HG03103 (cell line): Measurements from ENCODE around the gene CCDC152.
"Not testable (repeated sequence)": the region's sequence is repeated elsewhere in the genome, so short reads cannot be mapped to it uniquely, and the experiment has no call there.

ENCODE experiments used
- ATAC-seq: cut with Tn5 transposase; IDR thresholded peaks from one replicate; pipeline ENCODE4 v1.9.1; 2021; ENCODE audit warnings: low read depth; ENCODE audit not compliant: unreplicated experiment

CCDC152 gene

DNA sequence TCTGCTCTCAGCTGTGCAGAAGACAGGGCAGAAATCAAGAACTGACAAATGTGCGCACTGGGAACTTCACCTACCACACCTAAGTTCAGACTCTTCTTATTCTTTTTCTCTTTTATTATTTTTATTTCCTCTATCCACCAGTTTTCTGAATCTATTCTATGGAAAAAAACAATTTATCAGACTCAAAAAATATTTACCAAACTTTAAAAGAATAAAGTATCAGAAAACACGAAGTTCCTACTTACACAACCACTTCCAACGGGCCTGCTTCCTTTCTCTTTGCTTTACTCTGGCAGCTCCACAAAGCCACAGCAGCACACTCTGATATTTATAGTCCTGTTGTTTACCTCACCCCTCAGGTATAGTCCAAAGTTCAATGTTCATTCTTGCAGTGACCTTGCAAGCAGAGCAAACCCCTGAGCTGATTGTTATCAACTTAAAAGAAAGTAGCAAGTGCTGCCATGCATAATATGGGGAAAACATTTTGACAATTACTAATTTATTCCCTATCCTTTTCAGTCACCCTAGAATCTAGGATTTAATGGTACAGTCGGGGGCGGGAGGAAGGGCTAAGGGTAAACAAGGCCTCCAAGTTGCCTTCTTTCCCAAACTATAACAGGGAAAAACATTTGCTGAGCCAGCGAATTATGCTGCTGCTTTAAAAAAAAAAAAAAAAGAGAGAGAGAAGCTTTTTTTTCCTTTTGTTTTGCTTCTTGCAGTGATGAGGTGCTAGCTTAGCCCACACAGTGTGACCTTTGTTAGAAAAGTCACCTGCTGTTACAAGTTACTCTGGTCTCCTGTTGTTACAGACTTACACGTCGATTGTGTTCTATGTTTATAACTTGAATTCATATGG lies 55.2 kb downstream of the CCDC152 start, which contains the start of gene SELENOP:
Gene SELENOP, minus strand, starts transcription at position 302 of the 856 bp plus-strand sequence. CDS start 3,539 bp downstream, outside the sequence.
- ATAC-seq = no peak

DNA sequence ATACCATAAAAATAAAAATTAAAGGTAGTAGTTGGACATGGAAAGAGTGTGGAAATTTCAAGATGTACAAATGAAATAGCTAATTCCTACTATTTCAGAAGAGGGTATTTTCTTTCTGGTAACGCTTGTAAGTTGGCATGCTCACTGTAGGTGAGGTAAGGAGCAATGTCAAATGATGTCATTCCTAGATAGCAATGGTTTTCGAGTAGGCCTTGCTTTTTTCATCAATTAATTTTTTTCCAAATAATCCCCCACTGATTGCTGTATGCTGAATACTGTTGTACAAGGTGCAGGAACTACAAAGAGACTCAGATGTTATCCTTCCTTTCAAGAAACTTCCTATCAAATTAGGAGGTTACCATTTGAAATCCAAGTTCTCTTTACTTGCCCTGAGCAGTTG lies 56.0 kb downstream of the CCDC152 start:
- ATAC-seq = no peak

DNA sequence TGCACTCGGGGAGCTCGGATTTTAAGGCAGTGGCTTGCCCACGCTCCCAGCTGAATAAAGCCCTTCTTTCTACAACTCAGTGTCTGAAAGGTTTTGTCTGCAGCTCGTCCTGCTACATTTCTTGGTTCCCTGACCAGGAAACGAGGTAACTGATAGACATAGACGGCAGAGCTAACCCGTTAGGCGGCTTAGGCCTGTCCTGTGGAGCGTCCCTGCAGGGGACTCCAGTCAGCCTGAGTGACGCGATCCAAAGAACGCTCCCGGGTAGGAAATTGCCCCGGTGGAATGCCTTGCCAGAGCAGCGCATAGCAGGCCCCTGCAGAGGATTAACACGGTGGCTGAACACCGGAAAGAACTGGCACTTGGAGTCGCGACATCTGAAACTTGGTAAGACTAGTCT lies 56.9 kb downstream of the CCDC152 start:
- ATAC-seq = no peak

DNA sequence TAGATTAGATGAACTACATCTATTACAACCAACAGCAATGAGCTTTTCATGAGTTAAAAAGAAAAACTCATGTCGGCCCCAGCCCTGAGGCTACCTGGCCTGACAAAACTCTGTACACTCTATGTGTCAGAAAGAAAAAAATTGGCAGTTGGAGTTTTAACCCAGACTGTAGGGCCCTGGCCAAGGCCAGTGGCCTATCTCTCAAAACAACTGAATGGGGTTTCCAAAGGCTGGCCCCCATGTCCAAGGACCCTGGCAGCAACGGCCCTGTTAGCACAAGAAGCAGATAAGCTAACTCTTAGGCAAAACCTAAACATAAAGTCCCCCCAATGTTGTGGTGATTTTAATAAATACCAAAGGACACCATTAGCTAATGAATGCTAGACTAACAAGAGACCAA lies 59.9 kb downstream of the CCDC152 start:
- ATAC-seq = not testable (repeated sequence)

DNA sequence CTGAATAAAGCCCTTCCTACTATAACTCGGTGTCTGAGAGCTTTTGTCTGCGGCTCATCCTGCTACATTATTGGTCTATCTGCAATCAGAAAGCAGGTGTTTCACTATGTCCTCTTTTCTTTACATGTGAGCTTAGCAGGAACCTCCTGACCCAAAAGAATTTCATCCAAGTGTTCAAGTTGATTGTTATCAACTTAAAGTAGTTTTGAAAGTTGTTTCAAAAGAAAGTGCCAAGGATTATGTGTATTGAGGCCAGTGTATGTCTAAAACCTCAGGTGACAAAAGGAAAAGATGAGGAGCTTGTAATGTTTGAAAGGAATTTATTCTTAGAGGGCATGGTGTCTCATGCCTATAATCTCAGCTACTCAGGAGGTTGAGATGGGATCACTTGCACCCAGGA lies 63.1 kb downstream of the CCDC152 start:
- no peak for ATAC-seq

DNA sequence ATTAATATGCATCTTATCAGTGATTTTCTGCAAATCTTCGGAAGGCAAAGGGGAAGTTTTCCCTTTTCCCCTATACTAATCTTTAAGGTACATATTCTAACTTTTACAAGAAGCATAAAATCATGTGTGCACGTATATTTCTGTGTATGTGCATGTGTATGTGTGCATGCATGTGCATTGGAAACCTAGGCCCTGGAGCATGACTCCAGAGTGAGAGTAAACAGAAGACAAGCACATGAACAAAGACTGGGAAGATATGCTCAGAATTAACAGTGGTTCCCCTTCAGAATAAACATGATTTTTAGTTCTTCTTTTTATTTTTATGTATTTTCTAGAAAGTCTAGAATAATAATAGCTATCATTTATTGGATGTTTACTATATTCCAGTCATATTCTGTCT lies 65.9 kb downstream of the CCDC152 start:
- no peak for ATAC-seq

DNA sequence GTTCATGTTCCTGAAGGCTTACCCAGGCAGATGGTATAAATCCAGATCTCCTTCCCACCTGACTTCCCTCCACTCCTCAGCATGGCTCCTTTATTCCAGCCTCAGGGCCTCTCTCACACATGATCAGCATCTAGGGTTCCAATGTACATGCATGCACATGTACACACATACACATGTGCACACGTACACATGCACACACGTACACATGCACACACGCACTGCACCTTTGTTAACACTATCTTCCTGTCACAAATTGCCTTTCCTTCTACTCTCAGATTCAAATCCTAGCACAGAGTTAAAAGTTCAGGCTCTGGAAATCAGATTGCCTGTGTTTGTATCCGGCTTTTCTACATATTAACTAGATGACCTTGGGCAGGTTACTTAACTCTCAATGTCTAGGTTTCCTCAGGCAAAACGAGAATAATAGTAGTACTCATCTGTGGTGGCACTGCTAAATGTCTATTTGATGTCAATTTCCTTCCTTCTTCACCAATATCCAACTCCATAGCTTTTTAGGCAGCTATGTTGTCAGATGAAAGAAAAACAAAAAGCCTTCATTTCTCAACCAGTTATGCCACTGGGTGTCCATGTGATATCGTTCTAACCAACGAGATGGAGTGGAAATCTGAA lies 67.8 kb downstream of the CCDC152 start:
- no peak for ATAC-seq

DNA sequence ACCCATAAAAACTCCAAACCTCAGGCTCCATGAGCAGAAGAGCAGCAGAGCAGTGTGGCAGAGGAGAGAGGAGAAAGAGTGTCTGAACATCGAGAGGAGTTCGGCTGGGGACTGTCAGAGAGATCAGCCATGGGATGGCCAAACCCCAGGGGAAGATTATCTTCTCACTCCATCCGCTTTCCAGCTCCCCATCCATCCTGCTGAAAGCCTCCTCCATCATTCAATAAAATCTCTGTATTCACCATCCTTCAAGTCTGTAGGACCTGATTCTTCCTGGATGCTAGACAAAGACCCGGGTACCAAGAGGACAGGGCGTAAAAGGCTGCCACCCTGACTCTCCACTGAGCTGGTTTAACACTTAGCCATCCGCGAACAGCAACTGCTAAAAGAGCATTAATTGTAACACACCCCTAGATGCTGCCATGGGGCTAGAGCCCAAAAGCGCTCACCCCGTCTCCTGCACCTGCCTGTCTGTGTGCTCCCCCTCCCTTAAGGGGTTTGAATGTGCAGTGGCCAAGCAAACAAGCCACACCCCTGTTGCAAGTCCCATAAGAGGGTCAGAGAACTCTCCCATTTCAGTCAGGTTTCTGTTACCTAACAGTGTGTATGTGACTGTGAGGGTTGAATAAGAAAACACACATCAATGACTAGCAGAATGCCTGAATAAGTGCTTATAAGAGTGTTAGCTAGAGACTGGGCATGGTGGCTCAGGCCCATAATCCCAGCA lies 69.0 kb downstream of the CCDC152 start:
- ATAC-seq = no peak

DNA sequence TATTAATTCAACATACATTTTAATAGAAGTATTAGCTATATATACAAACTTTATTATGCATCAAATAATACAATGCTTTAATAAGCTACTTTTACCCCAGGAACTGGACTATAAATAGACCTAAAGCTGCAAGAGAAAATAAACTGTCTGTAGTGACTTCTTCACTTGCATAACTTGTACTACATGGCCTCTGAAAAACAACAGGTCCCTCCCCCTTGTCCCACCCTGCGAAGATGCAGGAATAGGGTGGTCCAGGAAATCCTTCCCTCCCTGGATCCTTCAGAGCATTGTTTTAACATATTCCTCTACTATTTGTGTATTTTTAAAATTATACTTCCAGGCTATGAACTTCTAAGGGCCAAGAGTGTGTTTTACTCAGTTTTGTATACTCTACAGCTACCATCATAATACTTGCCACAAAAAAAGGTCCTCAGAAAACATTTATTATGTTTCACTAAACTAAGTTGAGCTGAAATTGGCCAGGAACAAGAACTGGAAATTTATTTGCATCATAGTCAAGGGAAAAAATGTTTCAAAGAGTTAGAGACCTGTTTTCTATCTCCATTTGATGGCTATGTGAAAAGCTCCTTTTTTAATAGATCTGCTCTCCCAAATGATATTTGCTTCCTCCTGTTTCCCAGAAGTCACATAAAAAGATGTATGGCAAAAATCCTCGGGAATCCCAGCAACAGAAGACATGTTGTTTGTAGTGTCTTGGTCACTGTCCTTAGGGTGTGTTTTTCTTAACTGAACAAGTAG lies 70.3 kb downstream of the CCDC152 start:
- ATAC-seq = no peak

DNA sequence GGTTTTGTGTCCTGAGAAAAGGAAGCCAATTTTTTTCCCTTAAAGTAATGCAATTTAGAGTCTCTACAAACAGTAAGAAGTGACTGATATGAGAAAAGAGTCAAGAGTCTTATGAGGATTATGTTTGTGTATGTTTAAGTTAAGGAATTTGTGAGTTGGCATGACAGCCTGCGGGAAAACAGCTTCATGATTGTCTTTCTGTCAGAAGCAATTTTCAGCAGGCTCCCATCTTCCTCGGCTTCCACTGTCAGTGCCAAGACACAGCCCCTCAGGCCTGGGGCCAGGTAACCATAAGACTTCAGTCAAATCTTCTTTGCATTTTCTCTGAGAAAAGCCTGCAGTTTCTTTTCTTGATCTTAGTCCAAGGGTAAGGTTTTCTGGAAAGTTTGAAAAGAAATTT lies 72.1 kb downstream of the CCDC152 start:
- ATAC-seq = no peak

DNA sequence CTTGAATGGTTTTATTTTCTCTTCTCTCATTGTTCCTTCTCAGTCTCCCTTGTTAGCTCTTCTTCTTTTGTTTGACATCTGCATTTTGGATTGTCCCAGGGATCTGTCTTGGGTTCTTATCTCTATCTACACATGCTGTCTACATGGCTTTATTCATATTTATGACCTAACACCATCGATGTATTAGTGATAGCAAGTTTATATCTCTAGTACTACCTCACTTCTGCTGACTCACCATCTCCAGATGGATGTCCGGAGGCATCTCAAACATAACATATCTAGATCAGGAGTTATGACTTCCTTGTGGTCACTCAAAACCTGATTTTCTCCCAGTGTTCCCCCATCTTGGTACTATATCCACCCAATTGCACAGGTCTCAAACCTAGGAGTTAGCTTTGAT lies 74.3 kb downstream of the CCDC152 start:
- ATAC-seq = no peak

DNA sequence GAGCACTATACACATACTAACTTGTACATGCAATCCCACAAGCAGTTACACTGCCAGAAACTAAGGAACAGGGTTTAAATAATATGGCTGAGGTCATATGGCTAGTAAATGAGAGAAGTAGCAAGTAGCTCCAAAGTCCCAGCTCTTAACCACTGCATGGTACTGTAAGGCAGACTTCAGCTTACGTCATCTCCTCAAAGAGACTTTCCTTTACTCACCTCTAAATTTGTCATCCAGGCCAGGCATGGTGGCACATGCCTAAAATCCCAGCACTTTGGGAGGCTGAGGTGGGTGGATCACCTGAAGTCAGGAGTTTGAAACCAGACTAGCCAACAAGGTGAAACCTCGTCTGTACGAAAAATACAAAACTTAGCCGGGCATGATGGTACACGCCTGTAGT lies 75.4 kb downstream of the CCDC152 start:
- no peak for ATAC-seq

DNA sequence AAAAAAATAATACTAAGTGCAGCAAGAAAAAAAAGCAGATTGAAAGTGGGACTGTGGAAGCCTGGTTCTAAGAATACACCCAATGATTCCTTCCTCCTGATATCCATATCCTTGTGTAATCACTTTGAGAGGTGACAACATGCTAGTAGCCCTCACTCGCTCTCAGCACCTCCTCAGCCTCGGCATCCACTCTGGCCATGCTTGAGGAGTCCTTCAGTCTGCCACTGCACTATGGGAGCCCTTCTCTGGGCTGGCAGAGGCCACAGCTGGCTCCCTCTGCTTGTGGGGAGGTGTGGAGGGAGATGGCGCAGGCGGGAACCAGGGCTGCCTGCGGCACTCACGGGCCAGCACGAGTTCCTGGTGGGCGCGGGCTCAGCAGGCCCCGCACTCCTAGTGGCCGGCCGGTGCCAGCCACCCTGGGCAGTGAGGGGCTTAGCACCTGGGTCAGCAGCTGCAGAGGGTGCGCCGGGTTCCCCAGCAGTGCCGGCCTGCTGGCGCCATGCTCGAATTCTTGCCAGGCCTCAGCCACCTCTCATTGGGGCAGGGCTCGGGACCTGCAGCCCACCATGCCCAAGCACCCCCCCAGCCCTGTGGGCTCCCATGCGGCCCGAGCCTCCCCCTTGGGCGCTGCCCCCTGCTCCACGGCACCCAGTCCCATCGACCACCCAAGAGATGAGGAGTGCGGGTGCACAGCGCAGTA lies 79.6 kb downstream of the CCDC152 start:
- no peak for ATAC-seq

DNA sequence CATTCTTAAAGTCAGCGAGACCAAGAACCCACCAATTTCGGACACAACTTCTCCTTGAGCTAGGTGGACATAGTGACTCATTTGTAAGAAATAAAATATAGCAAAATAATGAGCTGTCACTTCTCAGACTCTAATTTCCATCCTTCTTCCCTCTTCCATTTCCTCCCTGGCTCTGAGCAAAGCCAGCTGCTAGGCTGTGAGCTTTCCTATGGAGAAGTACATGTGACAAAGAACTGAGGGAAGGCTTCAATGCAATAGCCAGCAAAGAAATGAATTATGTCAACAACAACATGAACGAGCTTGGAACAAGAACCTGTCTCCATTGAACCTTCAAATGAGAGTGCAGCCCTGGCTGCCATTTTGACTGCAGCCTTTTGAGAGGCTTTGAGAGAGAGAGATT lies 81.0 kb downstream of the CCDC152 start:
- ATAC-seq = no peak

DNA sequence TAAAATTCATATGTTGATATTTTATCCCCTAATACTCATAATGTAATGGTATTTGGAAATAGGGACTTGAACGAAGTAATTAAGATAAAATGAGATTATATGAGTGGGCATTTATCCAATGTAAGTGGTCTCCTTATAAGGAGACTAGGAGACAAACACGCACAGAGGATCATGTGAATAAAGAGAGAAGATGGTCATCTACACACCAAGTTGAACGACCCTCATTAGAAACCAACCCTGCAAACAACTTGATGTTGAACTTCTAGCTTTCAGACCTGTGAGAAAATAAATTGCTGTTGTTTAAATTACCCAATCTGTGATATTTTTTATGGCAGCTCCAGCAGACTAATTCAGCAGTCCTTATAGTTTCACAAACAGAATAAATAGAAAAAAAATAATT lies 82.6 kb downstream of the CCDC152 start:
- ATAC-seq = no peak

DNA sequence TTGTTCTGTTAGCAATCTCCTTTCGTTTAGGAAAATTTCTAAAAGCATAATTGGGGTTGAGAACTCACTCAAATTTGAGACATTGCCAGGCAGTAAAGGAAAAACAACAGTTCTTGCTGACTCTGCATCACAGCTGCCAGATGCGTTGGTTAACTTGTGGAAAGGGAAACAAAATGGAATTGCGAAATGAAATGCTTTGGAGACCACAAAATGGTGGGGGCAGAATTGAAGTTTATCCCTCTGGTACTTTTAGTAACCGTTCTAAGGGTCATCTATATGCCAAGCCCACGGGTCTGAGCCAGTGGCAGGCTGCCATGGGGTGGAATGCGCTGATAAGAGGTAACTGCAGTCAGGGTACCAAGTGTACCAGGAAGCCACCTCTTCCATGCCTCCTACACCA lies 83.7 kb downstream of the CCDC152 start:
- ATAC-seq = no peak

DNA sequence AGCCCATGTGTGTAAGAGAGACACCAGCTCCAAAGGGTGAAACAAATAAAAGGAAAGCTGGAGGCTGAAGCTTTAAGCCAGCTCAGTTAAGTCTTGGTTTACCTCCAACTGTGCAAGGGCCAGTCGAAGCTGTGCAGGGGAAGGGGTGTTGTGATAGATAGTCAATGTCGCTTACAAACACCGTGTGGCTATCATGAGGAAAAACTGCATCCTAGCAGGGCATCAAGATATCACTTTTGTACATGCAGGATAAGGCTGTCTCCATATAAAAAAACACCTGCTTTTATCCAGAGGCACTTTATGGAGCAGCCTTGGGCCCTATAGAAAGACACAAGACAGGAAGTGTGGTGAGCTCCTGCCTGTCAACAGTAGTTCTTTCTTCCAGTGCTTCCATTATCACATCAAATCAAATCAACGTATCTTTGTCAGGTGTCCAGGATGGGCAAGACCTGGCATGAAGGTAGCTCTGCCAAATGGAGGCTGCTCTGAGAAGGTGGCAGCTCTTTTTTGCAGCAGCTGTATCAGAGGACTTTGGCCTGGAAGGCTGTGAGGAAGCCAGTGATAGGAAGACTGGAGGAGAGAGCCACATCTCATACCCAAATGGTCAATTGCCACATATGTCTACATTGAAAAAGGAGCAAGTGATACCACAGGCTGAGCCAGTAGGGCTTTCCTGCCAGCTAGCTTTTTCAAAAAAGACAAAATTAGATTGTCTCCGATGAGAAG lies 84.4 kb downstream of the CCDC152 start:
- no peak for ATAC-seq

DNA sequence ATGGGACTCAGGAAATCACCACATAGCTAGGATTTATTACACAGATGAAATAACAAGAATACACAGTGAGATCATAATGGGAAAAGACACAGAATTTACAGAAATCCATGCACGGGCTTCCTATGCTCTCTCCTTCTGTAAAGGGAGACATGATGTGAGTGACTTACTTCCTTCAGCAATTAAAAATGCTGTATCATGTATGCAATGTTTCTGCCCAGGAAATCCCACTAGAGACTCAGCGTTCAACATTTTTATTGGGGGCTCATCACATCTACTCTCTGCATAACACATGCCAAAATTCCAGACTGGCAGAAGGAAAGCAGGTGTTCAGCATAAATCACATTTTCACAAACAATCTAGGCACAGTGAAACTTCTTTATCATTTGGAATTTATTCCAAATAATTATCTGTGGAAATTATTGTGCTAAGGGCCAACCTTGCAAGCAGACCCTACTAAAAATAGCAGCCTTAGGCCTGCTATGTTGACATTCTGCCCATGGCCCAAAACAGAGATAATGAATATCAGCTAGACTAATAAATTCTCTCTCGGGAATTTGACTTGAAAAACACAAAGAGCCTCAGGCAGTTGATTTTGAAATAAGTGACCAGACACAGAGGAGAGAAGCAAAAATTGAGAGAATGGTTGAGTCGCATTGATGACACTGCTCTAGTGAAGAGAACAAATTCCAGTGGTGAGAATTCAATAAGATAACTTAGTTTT lies 86.5 kb downstream of the CCDC152 start:
- ATAC-seq = no peak
